Kidney epithelial cell (primary cell): ENCODE results near the gene ARHGEF11. TPM values are rescaled to one million over a fixed set of nuclear protein-coding genes. Genes with fewer than 3 reads are reported as not detected.

Source experiments
- DNase-seq: peaks from one replicate; pipeline ENCODE4 v3.0.0-alpha.2; 2010; ENCODE audit warnings: low read depth
- H3K27me3 ChIP-seq: 2 replicates; pipeline ENCODE4 v1.6.0; 2011; ENCODE audit warnings: low read length; ENCODE audit not compliant: control insufficient read depth, insufficient read depth
- H3K36me3 ChIP-seq: 2 replicates; pipeline ENCODE4 v1.5.1; 2011; ENCODE audit warnings: low read length; ENCODE audit not compliant: control insufficient read depth, insufficient read depth
- H3K4me3 ChIP-seq: 2 replicates; pipeline ENCODE4 v1.5.1; 2011; ENCODE audit warnings: low read depth, mild to moderate bottlenecking, control low read depth, low read length
- total RNA-seq: library from RNA; depleted of rRNA; stranded (reverse); fragments of >200 nt; gene quantifications from 2 replicates; pipeline ENCODE4 v1.2.3, GENCODE V29; 2015
- TF ChIP-seq, protein P1 (sequence below): IDR thresholded peaks from 2 replicates; pipeline ENCODE4 v1.5.1; 2011; ENCODE audit warnings: mild to moderate bottlenecking, moderate library complexity, low read length, control low read depth, inconsistent platforms; ENCODE audit not compliant: insufficient read depth, poor library complexity, severe bottlenecking

The ARHGEF11 gene
- total RNA-seq, 1 donor from 2014 or later: 29.2 TPM

DNA sequence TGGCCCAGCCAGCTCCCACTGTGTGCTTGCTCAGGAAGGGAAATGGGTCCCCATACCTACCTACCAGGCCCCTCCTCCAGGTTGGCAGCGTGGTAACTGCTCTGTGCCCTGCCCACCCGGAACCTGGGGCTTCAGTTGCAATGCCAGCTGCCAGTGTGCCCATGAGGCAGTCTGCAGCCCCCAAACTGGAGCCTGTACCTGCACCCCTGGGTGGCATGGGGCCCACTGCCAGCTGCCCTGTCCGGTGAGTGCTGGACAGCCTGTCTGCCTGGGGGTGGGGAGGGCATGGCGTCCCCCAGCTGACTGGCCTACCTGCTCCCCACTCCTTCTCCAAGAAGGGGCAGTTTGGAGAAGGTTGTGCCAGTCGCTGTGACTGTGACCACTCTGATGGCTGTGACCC is 135.9 kb downstream of the ARHGEF11 start:
- no peak for DNase-seq
- TF ChIP-seq, protein P1, sequence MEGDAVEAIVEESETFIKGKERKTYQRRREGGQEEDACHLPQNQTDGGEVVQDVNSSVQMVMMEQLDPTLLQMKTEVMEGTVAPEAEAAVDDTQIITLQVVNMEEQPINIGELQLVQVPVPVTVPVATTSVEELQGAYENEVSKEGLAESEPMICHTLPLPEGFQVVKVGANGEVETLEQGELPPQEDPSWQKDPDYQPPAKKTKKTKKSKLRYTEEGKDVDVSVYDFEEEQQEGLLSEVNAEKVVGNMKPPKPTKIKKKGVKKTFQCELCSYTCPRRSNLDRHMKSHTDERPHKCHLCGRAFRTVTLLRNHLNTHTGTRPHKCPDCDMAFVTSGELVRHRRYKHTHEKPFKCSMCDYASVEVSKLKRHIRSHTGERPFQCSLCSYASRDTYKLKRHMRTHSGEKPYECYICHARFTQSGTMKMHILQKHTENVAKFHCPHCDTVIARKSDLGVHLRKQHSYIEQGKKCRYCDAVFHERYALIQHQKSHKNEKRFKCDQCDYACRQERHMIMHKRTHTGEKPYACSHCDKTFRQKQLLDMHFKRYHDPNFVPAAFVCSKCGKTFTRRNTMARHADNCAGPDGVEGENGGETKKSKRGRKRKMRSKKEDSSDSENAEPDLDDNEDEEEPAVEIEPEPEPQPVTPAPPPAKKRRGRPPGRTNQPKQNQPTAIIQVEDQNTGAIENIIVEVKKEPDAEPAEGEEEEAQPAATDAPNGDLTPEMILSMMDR: no peak
- no peaks in the 10 kb centered on the region for H3K27me3 ChIP-seq

DNA sequence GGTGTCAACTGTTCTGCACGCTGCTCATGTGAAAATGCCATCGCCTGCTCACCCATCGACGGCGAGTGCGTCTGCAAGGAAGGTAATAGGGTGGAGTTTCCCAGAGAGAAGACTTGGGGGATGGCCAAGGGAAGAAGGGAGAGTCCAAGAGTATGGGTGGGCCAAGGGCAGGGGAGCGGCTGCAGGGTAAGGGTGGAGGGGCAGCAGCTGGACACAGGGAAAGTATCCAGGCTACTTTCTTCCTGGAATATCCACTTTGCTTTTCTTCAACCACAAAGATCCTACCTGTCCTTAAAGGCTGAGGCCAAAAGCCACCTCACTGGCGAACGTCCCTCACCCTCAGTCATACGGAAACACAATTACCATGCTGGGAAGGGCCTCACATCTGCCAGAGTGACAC is 136.6 kb downstream of the ARHGEF11 start:
- no peak for DNase-seq
- Histone ChIP-seq H3K36me3 (no peaks in the 10 kb centered on the region), H3K4me3 (no peak overlapping the region), H3K27me3 (no peaks in the 10 kb centered on the region)
- TF ChIP-seq, protein P1: no peak

More for the DNA sequence above, 135.9 kb downstream of the ARHGEF11 start:
- Histone ChIP-seq H3K36me3 (no peaks in the 10 kb centered on the region), H3K4me3 (no peak overlapping the region)

DNA sequence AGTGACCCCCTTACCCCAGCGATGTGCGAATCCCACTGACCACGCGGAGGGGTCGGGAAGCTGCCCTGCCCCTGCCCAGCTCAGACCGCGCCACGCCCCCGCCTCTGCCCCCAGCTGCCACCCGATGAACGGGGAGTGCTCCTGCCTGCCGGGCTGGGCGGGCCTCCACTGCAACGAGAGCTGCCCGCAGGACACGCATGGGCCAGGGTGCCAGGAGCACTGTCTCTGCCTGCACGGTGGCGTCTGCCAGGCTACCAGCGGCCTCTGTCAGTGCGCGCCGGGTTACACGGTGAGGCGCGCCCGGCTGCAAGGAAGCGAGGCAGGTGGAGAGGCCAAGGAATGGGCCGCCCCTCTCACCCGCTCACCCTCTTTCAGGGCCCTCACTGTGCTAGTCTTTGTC is 137.0 kb downstream of the ARHGEF11 start:
- Histone ChIP-seq H3K36me3 (no peaks in the 10 kb centered on the region), H3K27me3 (no peaks in the 10 kb centered on the region), H3K4me3 (no peak overlapping the region)
- DNase-seq: no peak
- TF ChIP-seq, protein P1: no peak

- no peaks in the 10 kb centered on the region for H3K36me3 ChIP-seq
- H3K27me3 ChIP-seq: no peaks in the 10 kb centered on the region
- no peak for DNase-seq
- TF ChIP-seq, protein P1: no peak
- H3K4me3 ChIP-seq: no peak overlapping the region
These were observed 139.2 kb downstream of the ARHGEF11 start for GRCh38 chr1:156906206-156906906.

DNA sequence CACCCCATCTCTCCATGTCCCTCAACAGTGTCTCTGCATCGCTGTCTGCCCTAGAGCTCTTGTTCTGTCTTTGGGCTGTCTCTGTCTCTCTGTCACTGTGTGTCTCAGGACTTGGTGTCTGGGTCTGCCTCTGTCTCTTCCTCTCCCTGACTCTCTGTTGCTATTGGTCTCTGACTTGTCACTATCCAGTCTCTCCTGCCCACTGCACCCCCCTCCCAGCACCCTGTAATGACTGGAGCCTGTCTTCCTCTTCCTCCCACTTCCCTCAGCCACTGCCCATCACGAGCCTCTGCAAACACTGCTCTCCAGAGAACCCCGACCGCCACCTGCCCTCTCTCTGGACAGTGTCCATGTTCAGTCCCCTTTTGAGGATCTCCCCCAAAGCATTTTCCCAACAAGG is 139.9 kb downstream of the ARHGEF11 start:
- Histone ChIP-seq H3K27me3 (no peaks in the 10 kb centered on the region), H3K36me3 (no peaks in the 10 kb centered on the region), H3K4me3 (no peak overlapping the region)
- TF ChIP-seq, protein P1: no peak
- DNase-seq: no peak

DNA sequence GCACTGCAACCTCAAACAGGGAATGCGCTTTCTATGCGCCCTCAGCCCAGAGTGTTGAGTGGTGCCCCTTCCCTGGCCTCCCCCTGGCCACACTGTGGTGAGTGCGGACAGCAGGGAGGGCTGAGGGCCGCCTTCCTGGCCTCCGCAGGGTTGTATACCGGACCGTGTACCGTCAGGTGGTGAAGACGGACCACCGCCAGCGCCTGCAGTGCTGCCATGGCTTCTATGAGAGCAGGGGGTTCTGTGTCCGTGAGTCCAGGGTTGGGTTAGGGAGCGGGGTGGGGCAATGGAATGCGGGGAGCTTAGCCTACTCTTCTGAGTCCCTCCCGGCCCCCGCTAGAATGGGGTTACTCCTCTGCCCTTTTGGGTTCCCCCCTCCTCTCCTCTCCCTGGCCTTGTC is 140.4 kb downstream of the ARHGEF11 start:
- TF ChIP-seq, protein P1: no peak
- H3K27me3 ChIP-seq: no peaks in the 10 kb centered on the region
- no peak for DNase-seq
- H3K4me3 ChIP-seq: no peak overlapping the region
- no peaks in the 10 kb centered on the region for H3K36me3 ChIP-seq
